HG02938 (cell line): ENCODE data around the gene SPATA32.
"Not testable (repeated sequence)": the region's sequence is repeated elsewhere in the genome, so short reads cannot be mapped to it uniquely, and the experiment has no call there.

Experiments used
- ATAC-seq: cut with Tn5 transposase; IDR thresholded peaks from one replicate; pipeline ENCODE4 v1.9.1; 2021; ENCODE audit warnings: mild to moderate bottlenecking, moderate library complexity; ENCODE audit not compliant: unreplicated experiment

The SPATA32 gene

DNA sequence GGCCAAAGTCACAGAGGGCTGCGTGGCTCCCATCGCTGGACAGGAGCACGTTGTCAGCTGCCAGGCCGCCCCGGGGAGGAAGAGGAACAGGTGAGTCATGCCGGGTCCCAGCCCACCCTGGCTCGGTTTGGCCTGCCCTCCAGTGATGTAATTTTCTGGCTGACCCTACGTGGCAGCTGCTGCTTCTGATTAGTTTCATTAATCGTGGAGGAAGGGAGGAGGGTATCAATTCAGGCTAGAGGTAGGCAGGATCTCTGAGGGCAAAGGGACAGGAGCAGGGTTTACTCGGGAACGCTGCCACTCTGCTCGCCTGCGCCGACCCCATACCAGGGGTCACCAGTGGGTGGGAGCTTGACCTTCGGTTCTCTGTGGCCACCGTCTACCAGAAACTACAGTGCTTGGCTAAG is 11.7 kb upstream of the SPATA32 start:
- ATAC-seq: no peak

DNA sequence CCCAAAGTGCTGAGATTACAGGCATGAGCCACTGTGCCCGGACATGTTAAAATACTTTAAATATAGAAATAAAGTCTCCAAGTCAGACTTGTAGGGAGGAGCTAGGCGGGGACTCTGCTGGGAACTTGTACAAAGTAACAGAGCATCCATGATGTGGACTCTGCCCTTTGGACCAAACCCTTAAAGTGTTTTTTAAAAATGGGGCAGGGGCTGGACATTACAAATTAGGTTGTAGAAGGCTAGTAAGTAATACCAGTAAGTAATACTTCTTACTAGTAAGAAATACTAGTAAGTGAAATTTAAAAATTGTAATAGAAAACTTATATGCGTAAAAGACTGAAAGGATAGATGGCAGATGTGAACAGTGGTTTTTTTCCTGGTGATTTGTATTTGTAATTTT is 9.7 kb upstream of the SPATA32 start:
- no peak for ATAC-seq

DNA sequence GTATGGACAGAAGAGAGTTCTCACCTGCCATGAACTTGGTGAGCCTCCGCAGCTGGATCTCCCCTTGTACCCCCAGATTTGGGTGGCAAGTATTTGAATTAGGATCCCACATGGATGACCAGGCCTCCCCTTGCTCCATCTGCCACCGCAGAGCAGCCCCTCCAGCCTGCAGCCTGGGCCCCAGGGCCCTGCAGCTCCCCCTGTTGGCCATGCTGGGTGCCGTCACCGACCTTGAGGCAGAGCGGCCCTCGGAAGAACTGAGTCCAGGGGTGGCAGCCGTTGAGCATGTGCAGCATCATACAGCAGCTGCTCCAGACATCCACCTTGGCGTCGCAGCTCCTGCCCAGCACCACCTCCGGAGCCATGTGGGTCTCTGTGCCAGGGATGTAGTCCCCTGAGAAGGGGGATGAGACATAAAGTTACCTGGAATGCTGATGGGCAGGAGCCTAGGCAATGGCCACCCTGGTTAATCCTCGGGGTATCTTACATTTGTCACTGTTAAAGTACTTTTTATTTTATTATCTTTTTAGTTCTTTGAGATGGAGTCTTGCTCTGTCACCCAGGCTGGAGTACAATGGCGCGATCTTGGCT is 9.0 kb upstream of the SPATA32 start:
- ATAC-seq: no peak

DNA sequence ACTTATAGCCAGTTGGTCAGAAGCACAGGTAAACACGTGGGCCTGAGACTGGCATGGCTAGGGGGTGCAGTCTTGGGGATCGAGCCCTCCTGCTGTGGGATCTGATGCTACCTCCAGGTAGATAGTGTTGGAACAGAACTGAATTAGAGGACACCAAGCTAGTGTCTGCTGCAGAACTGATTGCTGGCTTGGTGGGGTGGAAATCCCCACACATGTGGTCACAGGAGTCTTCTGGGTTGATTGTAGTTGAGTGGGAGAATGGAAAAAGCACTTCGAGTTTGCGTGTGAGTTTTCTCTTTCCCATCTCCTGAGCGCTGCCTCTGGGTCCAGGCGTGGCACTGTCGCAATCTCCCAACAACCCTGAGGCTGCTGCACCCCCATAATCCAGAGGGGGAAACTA is 8.0 kb upstream of the SPATA32 start:
- ATAC-seq: no peak

DNA sequence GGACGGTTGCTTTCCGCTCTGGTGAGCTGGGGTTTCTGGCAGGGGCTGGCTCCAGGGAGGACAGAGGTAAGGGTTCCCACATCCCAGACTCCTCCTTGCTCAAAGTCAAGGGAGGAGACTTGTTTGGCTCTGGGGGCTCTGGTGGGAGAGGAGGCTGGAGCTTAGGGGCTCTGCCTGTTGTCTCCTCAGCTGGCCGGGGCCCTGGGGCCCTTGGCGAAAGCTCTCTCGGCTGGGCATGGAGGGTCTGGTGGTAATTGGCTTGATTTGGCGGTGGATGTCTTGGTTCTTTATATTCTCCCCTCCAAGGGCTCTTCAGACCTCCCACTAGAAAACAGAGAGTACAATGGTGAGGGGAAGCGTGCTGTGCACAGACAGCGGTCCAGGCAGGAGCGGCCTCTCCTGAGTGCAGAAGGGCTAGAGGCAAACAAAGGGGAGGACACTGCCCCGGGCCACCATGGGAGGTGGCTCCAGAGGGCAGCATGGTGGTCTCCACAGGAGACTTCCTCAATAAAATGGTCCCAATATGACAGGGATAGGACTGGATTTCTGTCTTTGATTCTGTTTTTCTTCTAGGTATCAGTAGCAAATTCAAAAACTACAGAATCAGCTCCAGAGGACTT is 5.7 kb upstream of the SPATA32 start:
- no peak for ATAC-seq

DNA sequence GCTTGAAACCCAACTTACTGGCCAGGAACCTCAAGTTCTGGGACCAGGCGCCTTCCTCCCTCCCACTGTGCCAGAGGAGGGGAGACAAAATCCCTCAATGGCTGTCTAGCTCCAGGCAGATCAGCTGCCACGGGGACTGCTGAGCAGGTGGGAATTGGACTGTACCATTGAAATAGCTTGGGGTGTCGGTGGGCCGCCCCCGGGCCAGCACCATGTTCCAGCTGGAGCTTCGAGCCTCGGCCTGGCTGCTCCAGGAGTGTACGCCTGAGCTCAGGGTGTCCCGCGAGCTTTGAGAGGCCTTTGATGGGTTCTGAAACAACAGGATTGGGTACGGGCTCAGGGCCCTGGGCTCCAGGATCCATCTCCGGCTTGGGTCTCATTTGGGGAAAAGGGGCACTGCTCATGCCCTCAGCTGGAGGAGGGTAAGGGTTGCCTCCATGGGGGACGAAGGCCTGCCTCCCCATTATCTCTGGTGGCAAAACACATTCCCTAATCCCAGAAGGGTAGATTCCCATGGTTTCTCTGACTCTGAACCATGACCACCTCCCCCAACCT is 4.6 kb upstream of the SPATA32 start:
- ATAC-seq: no peak

DNA sequence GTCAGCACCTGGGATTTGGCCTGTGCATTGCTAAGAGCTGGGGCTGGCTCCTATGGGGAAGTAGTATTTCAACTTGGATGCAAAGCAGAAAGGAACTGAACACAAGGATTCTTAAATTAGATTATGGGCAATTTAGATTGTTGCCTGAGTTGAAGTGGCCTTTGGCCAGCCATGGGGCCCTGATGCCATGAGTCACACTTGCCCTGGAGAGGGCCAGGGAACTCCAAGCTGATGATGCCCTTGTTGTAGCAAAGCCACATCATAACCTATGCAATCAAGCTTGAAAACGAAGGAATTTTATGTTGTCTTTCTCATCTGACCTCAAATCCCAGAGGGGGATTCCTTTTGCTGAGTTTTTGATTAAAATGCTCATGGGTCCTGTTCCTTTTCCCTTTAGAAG is 3.9 kb upstream of the SPATA32 start:
- no peak for ATAC-seq

DNA sequence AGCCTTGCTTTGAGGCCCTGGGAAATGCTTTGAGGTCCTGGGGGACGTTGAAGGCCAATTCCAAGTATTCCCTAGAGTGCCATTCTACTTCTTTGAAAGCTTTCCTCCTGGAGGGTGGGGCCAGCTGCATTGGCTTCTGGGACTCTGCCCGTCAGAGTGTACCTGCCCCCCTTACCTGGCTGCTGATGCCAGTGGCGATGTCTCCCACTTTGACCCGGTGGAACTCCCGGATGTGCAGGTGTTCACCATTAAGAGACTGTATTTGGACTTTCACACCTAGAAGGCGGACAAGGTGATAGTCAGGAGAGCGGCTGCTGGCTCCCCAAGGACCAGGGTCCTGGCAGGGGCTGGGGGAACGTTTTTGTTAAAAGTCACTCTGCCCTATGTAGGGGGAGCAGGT is 3.1 kb upstream of the SPATA32 start:
- ATAC-seq: no peak

DNA sequence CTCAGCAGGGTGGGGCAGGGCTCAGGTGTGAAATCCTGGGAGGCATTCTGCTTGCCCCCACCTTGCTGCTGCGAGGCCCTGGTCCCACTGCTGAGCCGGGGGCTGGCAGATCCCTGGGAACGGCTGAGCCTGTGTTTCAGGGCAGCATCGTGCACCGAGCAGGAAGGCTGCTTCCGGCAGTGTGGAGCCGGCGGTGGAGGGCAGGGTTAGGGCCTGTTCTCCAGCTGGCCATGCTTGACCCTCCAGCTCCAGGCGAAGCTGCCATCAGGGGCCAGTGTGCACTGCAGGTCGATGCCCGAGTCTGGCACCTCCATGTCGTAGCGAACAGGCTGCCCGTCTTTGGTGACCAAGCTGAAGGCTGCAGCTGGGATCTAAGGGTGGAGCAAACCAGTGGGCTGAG is 2.5 kb upstream of the SPATA32 start:
- no peak for ATAC-seq

DNA sequence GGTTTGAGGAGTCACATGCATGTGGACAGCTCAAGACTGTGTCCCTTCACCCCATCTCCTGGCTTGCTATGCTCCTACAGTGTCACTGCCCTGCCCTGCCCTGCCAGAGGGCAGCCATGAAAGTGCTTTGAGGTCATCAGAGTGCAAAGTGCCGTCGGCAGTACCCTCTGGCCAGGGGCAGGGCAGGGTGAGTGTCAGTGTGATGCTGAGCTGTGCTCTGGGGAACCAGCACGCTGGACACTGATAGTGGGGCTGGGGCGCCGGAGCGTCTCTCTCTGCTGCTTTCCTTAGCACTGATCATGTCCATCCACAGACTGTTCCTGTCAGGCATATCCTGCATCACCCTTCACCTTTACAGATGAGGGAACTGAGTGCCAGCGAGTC is 1.6 kb upstream of the SPATA32 start:
- no peak for ATAC-seq

DNA sequence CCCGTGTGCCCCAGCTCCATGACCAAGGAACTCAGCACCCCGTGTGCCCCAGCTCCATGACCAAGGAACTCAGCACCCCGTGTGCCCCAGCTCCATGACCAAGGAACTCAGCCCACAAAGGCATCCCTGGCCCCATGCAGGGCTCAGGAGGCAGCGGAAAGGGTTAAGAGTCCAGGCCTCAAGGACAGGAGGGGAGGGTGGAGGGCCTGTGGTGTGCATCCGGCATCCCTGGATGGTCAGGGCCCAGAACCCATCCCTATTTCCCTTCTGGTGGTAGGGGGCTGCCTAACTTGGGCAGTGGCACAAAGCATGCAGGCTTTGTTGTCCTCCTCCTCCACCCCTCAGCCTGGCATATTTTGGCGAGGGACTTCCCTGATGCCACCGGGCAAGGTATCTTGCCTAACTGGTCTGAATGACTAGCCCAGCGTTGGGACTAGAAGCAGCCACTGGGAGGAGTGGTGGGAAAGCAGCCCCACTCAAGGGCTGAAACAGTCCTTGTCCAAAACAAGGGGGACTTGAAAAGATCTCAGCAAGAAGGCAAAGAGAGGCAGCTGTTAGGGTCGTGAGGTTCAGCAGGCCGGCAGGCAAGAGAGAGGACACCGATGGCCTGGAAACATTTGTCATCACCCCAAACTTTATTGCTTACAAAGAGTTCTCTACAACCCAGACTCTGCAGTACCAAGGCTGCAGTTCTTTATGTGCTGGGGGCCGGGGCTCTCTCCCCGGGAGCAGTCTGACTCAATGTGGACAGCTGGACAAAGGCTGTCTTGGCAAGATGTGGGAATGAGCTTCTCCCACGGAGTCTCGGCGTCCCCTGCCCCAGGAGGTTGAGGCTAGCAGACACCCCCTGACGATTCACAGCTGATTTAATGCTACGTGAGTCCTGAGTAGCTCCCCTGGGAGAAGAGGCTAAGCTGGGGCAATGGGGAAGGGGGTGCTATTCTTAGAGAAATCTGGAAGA is 902 bp upstream of the SPATA32 start:
- no peak for ATAC-seq

DNA sequence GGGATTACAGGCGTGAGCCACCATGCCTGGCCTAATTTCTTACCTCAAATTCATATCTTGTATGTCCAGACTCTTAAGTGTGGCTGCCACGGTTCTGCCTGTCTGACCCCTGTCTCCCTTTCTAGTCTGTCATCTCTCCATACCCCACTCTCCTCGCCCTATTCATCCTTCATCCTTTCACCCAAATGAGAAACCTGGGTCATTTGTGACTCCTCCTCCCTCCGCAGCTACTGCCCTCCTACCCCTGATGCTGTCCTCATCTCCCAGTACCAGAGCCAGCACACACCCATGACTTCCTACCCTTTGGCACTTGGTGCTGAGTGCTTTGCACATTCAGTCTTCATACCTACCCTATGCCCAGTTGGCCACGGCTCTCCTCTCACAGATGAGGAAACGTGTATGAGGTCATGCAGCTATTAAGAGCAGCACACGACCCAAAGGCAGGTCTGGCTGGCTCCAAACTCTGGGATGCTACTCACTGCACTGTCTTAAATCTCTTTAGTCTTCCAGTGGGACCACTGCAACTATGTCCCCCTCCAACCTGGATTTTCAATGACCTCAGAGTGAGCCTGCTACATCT is 1.6 kb downstream of the SPATA32 start:
- no peak for ATAC-seq

DNA sequence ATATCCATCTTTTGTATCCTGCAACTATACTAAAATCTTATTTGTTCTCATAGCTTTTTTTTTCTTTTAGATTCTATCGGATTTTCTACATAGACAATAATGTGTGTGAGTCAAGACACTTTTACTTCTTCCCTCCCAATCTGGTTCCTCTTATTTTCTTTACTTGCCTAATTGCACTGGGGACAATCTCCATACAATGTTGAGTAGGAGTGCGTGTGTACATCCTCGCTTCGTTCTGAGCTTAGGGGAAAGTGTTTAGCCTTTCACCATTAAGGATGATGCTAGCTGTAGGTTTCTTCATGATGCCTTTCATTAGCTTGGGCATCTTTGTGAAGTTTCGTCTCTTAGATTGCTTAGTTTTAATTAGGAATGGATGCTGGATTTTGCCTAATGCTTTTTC is 2.9 kb downstream of the SPATA32 start:
- no peak for ATAC-seq

DNA sequence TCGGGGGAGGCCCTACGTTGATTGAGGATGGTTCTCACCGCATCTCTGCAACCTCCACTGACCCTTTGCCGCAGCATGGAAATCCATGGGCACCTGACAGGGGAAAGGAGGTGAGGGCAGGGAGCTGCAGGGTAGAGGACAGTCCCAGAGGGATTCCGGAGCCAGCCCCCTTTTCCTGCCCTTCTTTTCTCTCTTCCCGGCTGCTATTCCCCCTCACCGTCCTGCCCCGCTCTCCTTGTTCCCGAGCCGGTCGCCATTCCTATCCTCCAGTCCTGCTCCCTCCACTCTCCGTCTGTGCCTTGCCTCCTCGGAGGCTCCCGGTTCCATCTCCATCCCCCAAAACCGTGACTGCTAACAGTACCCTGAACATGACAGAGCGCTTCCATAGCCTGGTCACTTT is 4.8 kb downstream of the SPATA32 start:
- ATAC-seq: no peak

DNA sequence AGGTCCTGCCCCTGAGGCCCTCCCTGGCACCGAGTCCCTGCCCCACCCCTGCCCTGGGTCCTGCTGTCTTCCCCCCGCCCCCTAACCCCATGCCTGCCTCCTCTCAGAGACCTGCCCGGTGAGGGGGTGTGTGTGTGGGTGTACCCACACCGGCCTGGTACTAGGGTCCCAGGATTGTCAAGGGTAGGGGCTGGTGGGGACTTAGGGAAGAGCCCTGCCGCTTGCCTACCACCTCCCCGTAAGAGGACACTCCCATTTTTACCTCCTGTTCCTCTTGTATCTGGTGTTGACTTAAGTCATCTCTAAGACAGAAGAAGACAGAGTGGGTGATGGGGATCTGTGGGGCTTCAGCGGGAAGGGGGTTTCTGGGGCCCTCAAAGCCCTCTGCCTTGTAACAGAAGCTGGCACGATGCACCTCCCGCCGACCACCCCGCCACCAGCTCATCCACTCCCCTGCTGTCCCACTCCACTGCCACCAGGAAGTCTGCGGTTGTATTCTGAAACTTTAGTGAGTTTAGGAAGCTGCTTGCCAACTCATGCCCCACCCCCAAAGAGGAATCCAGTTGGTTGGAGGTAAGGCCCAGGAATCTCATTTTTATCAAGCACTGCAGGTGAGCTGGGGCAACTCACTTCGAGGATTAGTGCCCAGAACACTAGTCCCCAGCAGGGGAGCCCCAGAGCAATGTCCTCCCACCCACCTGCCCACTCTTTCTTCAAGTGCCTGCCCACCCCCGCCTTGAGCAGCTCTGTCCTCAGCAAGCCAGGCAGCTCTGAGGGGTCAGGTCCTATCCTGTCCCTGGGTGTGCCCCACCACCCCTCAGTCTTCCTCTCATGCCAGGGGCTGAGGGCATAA is 5.6 kb downstream of the SPATA32 start:
- no peak for ATAC-seq

DNA sequence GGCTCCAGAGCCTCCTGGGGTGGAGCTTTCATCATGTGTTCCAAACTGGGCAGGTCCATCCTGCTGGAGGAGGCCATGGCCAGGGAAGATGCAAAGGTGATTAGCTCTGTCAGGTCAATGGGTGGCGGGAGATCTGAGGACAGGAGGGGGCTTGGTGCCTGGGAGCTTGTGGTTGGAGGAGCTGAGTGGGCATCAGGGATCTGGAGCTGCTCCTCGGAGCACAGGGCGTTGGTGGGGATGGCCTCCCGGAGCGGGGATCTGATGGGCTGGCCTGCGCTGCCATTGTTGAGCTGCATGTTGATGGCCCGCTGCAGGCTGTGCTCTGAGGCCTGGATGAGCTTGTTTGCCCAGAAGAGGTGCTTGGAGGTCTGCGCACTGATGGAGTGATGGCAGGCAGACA is 6.5 kb downstream of the SPATA32 start:
- no peak for ATAC-seq

DNA sequence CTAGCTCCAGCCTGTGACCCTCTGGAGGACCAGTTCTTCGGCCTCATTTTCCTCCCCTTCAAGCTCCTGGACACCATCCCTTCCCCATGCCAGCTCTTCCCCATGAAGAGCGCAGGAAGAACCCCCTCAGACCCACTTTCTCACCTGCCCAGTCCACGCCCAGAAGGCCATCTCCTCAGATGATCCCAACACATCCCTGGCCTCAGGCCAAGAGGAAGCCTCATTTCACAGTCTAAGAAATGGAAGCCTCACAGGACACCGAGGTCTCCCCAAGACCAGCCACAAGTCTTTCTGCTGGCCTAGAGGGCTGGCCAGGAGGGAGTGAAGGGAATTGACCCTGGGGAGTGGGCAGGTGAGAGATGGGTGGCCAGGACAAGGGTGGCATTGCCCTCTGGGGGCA is 8.0 kb downstream of the SPATA32 start:
- ATAC-seq: no peak

DNA sequence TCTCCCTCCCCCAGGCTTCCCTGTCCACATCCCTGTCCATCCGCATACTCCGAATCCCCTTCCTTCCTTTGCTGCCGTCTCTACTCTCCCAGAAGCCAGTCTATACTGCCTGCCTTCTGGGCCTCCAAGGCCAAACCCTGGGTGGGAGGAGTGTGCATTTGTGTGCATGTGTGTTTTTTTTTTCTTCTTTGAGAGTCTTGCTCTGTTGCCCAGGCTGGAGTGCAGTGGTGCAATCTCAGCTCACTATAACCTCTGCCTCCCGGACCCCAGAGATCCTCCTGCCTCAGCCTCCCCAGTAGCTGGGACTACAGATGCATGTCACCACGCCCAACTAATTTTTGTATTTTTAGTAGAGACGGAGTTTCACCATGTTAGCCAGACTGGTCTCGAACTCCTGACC is 8.7 kb downstream of the SPATA32 start:
- ATAC-seq: not testable (repeated sequence)

DNA sequence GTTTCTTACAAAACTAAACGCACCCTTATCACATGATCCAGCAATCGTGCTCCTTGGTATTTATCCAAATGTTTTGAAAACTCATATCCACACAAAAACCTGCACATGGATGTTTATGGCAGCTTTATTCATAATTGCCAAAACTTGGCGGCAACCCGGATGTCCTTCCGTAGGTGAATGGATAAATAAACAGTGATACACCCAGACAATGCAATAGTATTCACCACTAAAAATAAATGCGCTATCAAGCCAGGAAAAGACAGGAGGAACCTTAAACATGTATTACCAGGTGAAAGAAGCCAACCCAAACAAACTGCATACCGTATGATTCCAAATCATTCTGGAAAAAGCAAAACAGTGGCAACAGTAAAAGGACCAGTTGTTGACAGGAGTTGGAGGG is 10.0 kb downstream of the SPATA32 start:
- no peak for ATAC-seq

DNA sequence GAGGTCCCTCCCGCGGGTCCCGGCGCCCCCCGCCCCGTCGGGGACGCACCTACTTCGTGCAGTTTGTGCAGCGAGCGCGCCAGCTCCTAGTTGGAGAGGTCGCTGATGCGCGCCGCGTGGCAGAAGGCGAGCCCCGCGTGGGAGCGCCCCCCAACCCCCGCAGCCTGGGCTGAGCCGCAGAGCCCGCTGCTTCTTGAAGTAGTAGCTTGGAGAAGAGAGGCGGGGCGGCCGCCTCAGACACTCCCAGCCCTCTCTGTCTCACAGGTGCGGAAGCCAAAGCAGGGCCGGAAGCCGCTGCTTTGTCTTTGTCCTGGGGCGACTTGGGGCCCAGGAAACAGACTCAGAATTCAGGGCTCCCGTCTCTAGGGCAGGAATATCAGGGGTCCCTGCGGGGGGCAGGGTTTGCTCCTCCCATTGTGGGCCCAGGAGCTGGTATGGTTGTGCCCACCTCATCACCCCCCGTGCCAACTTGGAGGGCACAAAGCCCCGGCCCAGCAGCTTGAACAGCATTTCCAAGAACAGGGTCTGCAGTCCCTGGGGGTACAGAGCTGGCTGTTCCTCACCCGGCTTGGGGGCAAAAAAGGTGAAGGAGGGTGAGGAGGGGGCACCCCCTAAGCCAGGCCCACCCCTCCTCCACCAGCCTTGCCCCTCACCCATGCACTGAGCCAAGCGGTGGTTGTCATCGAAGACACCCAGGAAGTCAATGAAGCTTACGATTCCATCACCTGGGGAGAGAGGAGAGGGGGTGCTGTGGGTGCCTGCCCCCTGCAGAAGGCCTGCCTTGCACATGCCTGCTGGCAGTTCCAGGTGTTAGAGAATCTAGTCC is 13.5 kb downstream of the SPATA32 start:
- peak; percentile 57 for ATAC-seq
